ENCODE results near the gene MGAT5. TPM values are rescaled to one million over a fixed set of nuclear protein-coding genes. Genes with fewer than 3 reads are reported as not detected.

MGAT5 gene
- total RNA-seq, 1 donor from 2014 or later: 58.8 TPM

- DNase-seq: no peak
- peaks cover 2% of the 10 kb centered on the region for H3K4me1 Mint-ChIP-seq (ENCODE audit: low read depth, unreplicated experiment)
- peaks cover 1% of the 10 kb centered on the region for H3K27me3 Mint-ChIP-seq (ENCODE audit: unreplicated experiment)
- no peak for TF ChIP-seq CTCF (IDR thresholded peaks at IDR 0.05; ENCODE audit: partially characterized antibody, unreplicated experiment)
- H3K9me3 Mint-ChIP-seq (ENCODE audit: unreplicated experiment): no peaks in the 10 kb centered on the region
- no peak overlapping the region for H3K27ac Mint-ChIP-seq (ENCODE audit: unreplicated experiment)
- H3K36me3 Mint-ChIP-seq (ENCODE audit: unreplicated experiment): no peaks in the 10 kb centered on the region
- no peak overlapping the region for H3K4me3 Mint-ChIP-seq (ENCODE audit: unreplicated experiment)
Observed at GRCh38 chr2:134310107-134311079, 56.5 kb downstream of the MGAT5 start.

DNA sequence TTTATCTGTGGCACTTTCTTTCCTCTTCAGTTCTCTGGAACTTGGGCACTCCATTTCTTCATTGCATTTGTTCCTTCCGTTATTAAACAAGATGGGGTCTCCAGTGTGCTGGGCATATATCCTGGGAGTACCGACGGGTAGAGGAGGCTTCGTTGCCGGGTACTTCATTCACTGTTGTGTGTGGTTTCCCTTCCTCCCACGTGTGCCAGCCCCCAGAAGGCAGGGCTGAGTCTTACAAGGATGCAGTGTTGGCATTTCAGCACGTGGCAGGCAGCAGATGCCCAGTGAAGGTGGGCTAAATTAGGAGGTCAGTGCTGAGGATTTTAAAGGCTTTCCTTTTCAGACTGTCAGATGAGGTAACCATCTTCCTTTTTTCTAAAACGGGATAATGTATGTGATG, 58.6 kb downstream of the MGAT5 start:
- peaks cover 2% of the 10 kb centered on the region for H3K4me1 Mint-ChIP-seq (ENCODE audit: low read depth, unreplicated experiment)
- H3K27ac Mint-ChIP-seq (ENCODE audit: unreplicated experiment): no peak overlapping the region
- H3K4me3 Mint-ChIP-seq (ENCODE audit: unreplicated experiment): no peak overlapping the region
- no peak for TF ChIP-seq CTCF (IDR thresholded peaks at IDR 0.05; ENCODE audit: partially characterized antibody, unreplicated experiment)
- H3K36me3 Mint-ChIP-seq (ENCODE audit: unreplicated experiment): no peaks in the 10 kb centered on the region
- DNase-seq: no peak
- no peaks in the 10 kb centered on the region for H3K9me3 Mint-ChIP-seq (ENCODE audit: unreplicated experiment)
- peaks cover 1% of the 10 kb centered on the region for H3K27me3 Mint-ChIP-seq (ENCODE audit: unreplicated experiment)

DNA sequence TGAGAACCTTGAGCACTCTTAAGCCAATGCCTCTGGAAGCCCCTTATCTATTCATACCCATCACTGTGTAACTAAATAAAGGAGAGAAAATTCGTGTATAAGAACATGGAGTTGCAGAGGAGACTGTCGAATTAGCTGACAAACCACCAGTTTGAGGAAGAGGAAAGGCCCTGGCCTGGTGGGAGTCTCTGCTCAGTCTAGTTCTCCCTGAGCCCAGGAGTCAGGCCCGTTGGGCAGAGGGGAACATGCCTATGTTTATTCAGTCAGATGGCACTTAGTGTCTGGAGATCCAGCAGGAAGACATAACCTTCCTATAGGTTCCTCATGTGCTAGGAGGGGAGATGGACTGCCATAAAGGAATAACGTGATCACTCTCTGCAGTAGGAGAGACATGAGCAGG, 60.3 kb downstream of the MGAT5 start:
- no peak for TF ChIP-seq CTCF (IDR thresholded peaks at IDR 0.05; ENCODE audit: partially characterized antibody, unreplicated experiment)
- H3K36me3 Mint-ChIP-seq (ENCODE audit: unreplicated experiment): peaks cover 8% of the 10 kb centered on the region
- no peak overlapping the region for H3K4me3 Mint-ChIP-seq (ENCODE audit: unreplicated experiment)
- H3K27ac Mint-ChIP-seq (ENCODE audit: unreplicated experiment): no peak overlapping the region
- peaks cover 1% of the 10 kb centered on the region for H3K27me3 Mint-ChIP-seq (ENCODE audit: unreplicated experiment)
- no peaks in the 10 kb centered on the region for H3K9me3 Mint-ChIP-seq (ENCODE audit: unreplicated experiment)
- DNase-seq: no peak
- peaks cover 2% of the 10 kb centered on the region for H3K4me1 Mint-ChIP-seq (ENCODE audit: low read depth, unreplicated experiment)

DNA sequence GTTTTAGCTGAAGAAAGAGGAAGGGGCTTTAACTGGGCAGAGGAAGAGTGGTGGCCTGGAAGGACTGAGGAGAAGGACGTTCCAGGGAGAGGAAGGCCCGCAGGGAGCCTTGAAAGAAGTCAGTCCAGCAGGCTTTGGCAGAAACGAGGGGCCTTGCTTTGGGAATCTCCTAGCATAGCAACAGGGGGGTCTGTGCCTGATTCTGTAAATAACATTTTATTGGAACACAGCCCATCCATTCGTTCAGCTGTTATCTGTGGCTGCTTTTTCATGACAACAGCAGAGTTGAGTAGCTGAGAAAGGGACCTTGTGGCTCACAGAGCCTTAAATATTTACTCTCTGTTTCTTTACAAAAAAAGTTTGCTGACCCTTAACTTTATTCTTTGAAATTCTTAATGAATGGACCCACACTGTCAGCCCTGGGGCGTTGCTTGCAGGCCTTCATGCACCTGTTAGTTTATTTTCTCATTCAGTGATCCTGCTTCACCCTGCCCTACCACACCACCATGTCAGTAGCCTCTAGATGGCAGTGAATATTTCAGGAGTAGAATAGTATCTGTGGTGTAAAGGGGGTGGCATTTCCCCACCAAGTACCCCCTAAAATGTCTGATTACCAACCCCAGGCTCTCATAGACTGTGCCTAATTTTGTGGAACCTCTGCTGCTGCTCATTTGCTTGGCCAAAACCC, 61.0 kb downstream of the MGAT5 start:
- Mint-ChIP-seq H3K27me3 (ENCODE audit: unreplicated experiment) (peaks cover 1% of the 10 kb centered on the region), H3K4me3 (ENCODE audit: unreplicated experiment) (no peak overlapping the region), H3K36me3 (ENCODE audit: unreplicated experiment) (peaks cover 12% of the 10 kb centered on the region), H3K9me3 (ENCODE audit: unreplicated experiment) (no peaks in the 10 kb centered on the region), H3K4me1 (ENCODE audit: low read depth, unreplicated experiment) (peaks cover 2% of the 10 kb centered on the region), H3K27ac (ENCODE audit: unreplicated experiment) (no peak overlapping the region)
- TF ChIP-seq CTCF (IDR thresholded peaks at IDR 0.05; ENCODE audit: partially characterized antibody, unreplicated experiment): no peak
- DNase-seq: no peak

- Mint-ChIP-seq H3K27ac (ENCODE audit: unreplicated experiment) (no peak overlapping the region), H3K9me3 (ENCODE audit: unreplicated experiment) (no peaks in the 10 kb centered on the region), H3K4me1 (ENCODE audit: low read depth, unreplicated experiment) (peaks cover 2% of the 10 kb centered on the region), H3K4me3 (ENCODE audit: unreplicated experiment) (no peak overlapping the region), H3K27me3 (ENCODE audit: unreplicated experiment) (peaks cover 1% of the 10 kb centered on the region), H3K36me3 (ENCODE audit: unreplicated experiment) (peaks cover 12% of the 10 kb centered on the region)
- no peak for DNase-seq
- TF ChIP-seq CTCF (IDR thresholded peaks at IDR 0.05; ENCODE audit: partially characterized antibody, unreplicated experiment): no peak
Observed at GRCh38 chr2:134315471-134315870, 61.6 kb downstream of the MGAT5 start.

All from glutamatergic neuron (in vitro differentiated cells).